T1000 (cell line): ENCODE data around the gene PRPSAP1.

Source experiments
- DNase-seq: peaks from one replicate; lab custom pipeline; 2025; ENCODE audit warnings: mixed read lengths; lab: John Stamatoyannopoulos, UW

PRPSAP1 gene

DNA sequence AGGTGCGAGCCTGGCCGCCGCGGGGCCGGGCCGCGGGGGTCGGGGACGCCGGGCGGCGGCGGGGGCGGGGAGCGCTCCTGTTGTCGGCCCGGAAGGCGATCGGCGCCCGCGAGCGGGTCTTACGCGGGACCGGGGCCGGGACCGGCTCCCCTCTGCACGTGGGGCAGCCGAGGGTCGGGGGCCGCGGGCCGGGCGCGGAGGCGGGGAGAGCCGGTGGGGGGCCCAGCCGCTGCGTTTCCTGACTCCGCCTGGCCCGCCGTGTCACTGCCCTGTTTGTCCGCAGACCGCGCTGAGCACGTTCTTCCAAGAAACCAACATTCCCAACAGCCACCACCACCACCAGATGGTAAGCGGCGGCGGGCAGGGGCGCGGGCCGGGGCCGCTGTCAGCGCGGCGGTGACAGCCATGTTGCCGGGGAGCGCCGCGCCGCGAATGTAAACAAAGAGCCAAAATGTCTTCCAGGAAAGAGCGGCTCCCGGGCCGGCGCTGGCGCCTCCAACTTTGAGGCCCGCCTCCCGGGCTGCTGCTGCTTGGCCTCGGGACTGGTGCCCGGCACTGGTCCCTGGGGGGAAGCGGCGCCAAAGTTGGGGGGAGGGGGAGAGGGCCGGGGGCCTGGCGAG, 88.0 kb downstream of the PRPSAP1 start:
- peak; percentile 22 for DNase-seq

DNA sequence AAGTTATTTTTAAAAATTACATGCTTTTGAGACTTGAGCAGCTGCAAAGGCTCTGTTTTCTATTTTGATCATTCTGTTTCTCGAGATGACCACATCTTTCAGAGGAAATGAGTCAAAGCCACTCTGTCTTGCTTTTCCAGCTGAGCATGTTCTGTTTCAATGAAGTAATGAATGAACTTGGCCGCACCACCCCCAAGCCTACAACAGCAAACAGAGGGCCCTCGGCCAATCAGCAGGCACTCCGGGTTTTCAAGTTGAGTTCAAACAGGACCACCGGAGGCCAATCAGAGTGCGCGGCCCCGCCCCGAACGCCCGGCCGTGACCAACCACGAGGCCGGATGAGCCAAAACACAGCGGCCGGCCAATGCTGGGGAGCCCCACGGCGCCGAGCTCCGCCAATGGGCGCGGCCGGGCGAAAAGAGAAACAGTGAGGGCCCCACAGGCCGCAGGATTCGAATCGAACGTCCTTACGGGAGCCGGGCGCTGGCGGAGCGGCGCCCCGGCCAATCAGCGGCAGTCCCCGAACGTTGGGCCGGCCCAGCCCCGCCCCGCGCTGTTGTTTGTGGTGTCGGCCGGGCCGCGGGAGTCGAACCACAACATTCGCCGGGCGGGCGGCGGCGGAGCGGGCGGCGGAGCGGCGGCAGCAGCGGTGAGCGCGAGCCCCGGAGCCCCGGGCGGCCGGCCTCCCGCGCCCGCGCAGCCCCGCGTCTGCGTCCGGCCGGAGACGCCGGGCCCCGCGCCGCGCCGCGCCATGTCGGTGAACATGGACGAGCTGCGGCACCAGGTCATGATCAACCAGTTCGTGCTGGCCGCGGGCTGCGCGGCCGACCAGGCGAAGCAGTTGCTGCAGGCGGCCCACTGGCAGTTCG, 88.7 kb downstream of the PRPSAP1 start, which contains the start of gene UBALD2:
Gene UBALD2, plus strand, starts transcription at position 594 of the 869 bp plus-strand sequence. Its CDS starts 158 bp downstream, at position 752.
- peak; percentile 99 for DNase-seq

DNA sequence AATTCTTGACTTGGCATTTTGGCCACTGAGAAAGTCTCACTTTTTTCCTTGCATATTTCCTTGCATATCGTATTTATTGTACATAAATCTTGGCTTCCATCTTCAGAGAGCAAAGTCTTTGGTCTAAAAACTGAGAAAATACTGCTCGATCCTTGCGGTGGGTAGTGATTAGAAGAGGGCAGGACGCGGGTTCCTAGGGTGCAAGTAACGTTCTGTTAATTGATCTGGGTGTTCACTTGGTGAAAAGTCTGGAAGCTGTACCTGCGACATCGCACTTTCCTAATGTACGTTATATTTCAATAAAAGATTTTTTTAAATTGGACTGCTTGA, 89.3 kb downstream of the PRPSAP1 start:
- DNase-seq, result no peak

DNA sequence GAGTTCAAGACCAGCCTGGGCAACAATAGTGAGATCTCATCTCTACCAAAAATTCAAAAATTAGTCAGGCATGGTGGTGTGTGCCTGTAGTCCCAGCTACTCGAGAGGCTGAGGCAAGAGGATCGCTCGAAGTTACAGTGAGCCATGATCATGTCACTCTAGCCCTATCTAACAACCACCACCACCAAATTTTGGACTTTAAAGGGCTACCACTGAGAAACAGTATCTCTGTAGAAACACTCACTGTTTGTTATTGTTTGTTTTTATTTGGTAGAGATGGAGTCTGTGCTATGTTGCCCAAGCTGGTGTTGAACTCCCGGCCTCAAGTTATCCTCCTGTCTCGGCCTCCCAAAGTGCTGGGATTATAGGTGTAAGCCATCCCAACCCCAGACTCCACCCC, 89.8 kb downstream of the PRPSAP1 start:
- DNase-seq, result no peak

DNA sequence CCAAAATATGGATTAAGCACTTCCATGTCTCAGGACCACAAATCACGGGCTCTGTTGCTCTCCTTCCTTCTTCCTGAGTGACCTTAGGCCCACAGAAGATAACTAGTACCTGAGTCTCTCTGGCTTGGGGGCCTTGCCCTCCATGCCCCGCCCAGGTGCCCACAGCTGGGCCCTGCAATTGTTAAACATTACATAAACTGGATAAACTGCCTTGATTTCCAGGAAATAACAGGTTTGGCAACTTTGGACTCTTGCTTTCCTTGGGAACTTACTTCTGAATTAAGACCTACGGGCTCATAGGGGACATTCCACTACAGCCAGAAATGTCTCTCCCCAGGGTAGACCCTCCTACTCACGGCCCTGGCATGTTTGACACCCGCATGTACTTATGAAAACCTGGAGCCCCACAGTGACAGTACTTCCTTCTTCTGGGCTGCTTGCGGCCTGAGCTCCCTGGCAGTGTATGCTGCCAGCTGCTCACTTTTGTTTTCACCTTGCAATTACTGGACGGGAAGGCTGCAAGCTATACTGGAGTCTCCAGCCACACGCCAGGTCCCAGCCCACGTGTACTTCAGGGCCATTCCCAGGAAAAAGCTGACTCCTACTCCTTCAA, 90.9 kb downstream of the PRPSAP1 start:
- no peak for DNase-seq

DNA sequence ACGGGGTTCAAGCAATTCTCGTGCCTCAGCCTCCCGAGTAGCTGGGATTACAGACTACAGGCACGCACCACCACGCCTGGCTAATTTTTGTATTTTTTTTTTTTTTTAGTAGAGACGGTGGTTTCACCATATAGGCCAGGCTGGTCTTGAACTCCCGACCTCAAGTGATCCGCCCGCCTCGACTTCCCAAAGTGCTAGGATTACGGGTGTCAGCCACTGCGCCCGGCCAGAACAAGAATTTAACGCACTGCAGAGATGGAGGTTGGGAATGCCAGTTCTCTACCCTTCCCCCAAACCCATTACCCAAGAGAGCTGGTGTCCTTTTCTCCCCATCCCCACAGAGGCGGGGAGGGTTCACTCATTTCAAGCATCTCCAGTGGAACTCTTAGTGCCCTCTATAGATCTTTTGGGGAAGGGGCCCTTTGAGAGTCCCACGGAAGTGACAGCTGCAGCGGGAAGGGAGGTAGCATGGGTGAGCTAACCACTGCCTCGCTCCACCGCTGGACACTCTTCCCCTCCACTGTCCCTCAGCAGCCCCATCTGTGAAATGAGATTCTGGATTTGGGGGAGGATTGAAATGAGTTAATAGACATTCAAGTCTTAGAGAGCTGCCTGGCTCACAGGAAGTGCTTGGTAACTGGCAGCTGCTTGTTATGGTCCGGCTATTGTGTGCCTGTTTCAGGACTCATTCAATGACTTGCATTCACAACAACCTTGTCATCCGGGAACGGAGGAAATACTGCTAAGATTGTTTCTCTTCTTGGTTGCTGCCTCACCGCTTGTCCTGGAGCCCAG, 92.1 kb downstream of the PRPSAP1 start:
- no peak for DNase-seq

DNA sequence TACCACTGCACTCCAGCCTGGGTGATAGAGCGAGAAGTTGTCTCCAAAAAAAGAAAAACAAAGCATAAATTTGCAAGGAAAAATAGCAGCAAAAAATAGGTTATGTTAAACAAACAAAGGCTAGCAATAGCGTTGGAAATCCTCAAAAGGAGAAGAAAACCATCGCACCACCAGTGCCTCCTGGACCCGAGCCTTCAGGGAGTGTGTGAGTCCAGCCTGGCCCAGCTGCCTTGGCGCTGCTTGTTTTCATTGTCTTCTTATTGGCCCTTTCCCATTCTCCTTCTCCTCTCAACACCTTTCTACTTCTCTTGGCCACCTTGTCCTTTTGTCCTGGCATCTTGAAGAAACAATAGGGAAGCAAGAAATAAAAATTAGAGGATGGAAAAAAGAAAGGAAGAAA, 93.0 kb downstream of the PRPSAP1 start:
- DNase-seq, result no peak

DNA sequence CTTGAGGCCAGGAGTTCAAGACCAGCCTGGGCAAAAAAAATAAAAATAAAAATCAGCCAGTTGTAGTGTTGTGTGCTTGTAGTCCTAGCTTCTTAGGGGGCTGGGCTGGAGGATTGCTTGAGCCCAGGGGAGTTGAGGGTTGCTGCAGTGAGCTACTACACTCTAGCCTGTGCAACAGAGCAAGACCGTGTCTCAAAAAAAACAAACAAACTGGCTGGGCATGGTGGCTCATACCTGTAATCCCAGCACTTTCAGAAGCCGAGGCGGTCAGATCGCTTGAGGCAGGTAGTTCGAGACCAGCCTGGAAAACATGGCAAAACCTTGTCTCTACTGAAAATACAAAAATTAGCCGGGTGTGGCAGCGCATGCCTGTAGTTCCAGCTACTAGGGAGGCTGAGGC, 93.5 kb downstream of the PRPSAP1 start:
- no peak for DNase-seq
